ENCODE measurements around the gene PPIF.

PPIF gene

GRCh38 chr10:79305988-79306387 is 41.3 kb upstream of the PPIF start:
- H3K9ac ChIP-seq (ENCODE audit: low read depth in 1 of 2, low read length in 2 of 2), result no peak overlapping the region
- no peak overlapping the region for H3K4me3 ChIP-seq (ENCODE audit: low read length in 2 of 2)
- H3K4me1 ChIP-seq (ENCODE audit: control insufficient read depth in 2 of 2, insufficient read depth in 2 of 2, low read length in 2 of 2), result peaks cover 0 to 4% of the 10 kb centered on the region in 2 donors
- H3K9me3 ChIP-seq (ENCODE audit: control insufficient read depth in 2 of 2, low read length in 2 of 2), result no peaks in the 10 kb centered on the region
- no peak overlapping the region for H3K27ac ChIP-seq (ENCODE audit: low read depth in 2 of 2, low read length in 2 of 2)
- peaks cover 83 to 87% of the 10 kb centered on the region in 2 donors for H3K36me3 ChIP-seq (ENCODE audit: control insufficient read depth in 2 of 2, insufficient read depth in 2 of 2, low read length in 2 of 2)
- no peaks in the 10 kb centered on the region for H3K27me3 ChIP-seq (ENCODE audit: control insufficient read depth in 2 of 2, insufficient read depth in 2 of 2, low read length in 2 of 2)

GRCh38 chr10:79306644-79307220 is 40.5 kb upstream of the PPIF start:
- H3K27ac ChIP-seq (ENCODE audit: low read depth in 2 of 2, low read length in 2 of 2), result no peak overlapping the region
- no peak overlapping the region for H3K9ac ChIP-seq (ENCODE audit: low read depth in 1 of 2, low read length in 2 of 2)
- H3K4me1 ChIP-seq (ENCODE audit: control insufficient read depth in 2 of 2, insufficient read depth in 2 of 2, low read length in 2 of 2), result peaks cover 0 to 4% of the 10 kb centered on the region in 2 donors
- H3K27me3 ChIP-seq (ENCODE audit: control insufficient read depth in 2 of 2, insufficient read depth in 2 of 2, low read length in 2 of 2), result no peaks in the 10 kb centered on the region
- H3K4me3 ChIP-seq (ENCODE audit: low read length in 2 of 2), result no peak overlapping the region
- no peaks in the 10 kb centered on the region for H3K9me3 ChIP-seq (ENCODE audit: control insufficient read depth in 2 of 2, low read length in 2 of 2)
- H3K36me3 ChIP-seq (ENCODE audit: control insufficient read depth in 2 of 2, insufficient read depth in 2 of 2, low read length in 2 of 2), result peaks cover 76 to 81% of the 10 kb centered on the region in 2 donors

- Histone ChIP-seq H3K4me3 (ENCODE audit: low read length in 2 of 2) (no peak overlapping the region), H3K9ac (ENCODE audit: low read depth in 1 of 2, low read length in 2 of 2) (no peak overlapping the region), H3K9me3 (ENCODE audit: control insufficient read depth in 2 of 2, low read length in 2 of 2) (no peaks in the 10 kb centered on the region), H3K36me3 (ENCODE audit: control insufficient read depth in 2 of 2, insufficient read depth in 2 of 2, low read length in 2 of 2) (peaks cover 77 to 82% of the 10 kb centered on the region in 2 donors), H3K27ac (ENCODE audit: low read depth in 2 of 2, low read length in 2 of 2) (no peak overlapping the region), H3K4me1 (ENCODE audit: control insufficient read depth in 2 of 2, insufficient read depth in 2 of 2, low read length in 2 of 2) (peaks cover 0 to 4% of the 10 kb centered on the region in 2 donors), H3K27me3 (ENCODE audit: control insufficient read depth in 2 of 2, insufficient read depth in 2 of 2, low read length in 2 of 2) (no peaks in the 10 kb centered on the region)
These were observed 39.3 kb upstream of the PPIF start for GRCh38 chr10:79308016-79308415.

- H3K4me1 ChIP-seq (ENCODE audit: control insufficient read depth in 2 of 2, insufficient read depth in 2 of 2, low read length in 2 of 2), result peaks cover 4 to 9% of the 10 kb centered on the region in 2 donors
- no peaks in the 10 kb centered on the region for H3K9me3 ChIP-seq (ENCODE audit: control insufficient read depth in 2 of 2, low read length in 2 of 2)
- no peak overlapping the region for H3K27ac ChIP-seq (ENCODE audit: low read depth in 2 of 2, low read length in 2 of 2)
- H3K9ac ChIP-seq (ENCODE audit: low read depth in 1 of 2, low read length in 2 of 2), result no peak overlapping the region
- peaks cover 73 to 78% of the 10 kb centered on the region in 2 donors for H3K36me3 ChIP-seq (ENCODE audit: control insufficient read depth in 2 of 2, insufficient read depth in 2 of 2, low read length in 2 of 2)
- no peaks in the 10 kb centered on the region for H3K27me3 ChIP-seq (ENCODE audit: control insufficient read depth in 2 of 2, insufficient read depth in 2 of 2, low read length in 2 of 2)
- H3K4me3 ChIP-seq (ENCODE audit: low read length in 2 of 2), result no peak overlapping the region
These were observed 38.2 kb upstream of the PPIF start for GRCh38 chr10:79308969-79309665.

GRCh38 chr10:79310200-79310865 is 36.9 kb upstream of the PPIF start:
- no peaks in the 10 kb centered on the region for H3K27me3 ChIP-seq (ENCODE audit: control insufficient read depth in 2 of 2, insufficient read depth in 2 of 2, low read length in 2 of 2)
- no peak overlapping the region for H3K9ac ChIP-seq (ENCODE audit: low read depth in 1 of 2, low read length in 2 of 2)
- H3K4me1 ChIP-seq (ENCODE audit: control insufficient read depth in 2 of 2, insufficient read depth in 2 of 2, low read length in 2 of 2), result peaks cover 12 to 18% of the 10 kb centered on the region in 2 donors
- no peak overlapping the region for H3K4me3 ChIP-seq (ENCODE audit: low read length in 2 of 2)
- H3K27ac ChIP-seq (ENCODE audit: low read depth in 2 of 2, low read length in 2 of 2), result no peak overlapping the region
- peaks cover 62 to 72% of the 10 kb centered on the region in 2 donors for H3K36me3 ChIP-seq (ENCODE audit: control insufficient read depth in 2 of 2, insufficient read depth in 2 of 2, low read length in 2 of 2)
- no peaks in the 10 kb centered on the region for H3K9me3 ChIP-seq (ENCODE audit: control insufficient read depth in 2 of 2, low read length in 2 of 2)

- H3K9me3 ChIP-seq (ENCODE audit: control insufficient read depth in 2 of 2, low read length in 2 of 2), result no peaks in the 10 kb centered on the region
- no peak overlapping the region for H3K9ac ChIP-seq (ENCODE audit: low read depth in 1 of 2, low read length in 2 of 2)
- no peaks in the 10 kb centered on the region for H3K27me3 ChIP-seq (ENCODE audit: control insufficient read depth in 2 of 2, insufficient read depth in 2 of 2, low read length in 2 of 2)
- H3K27ac ChIP-seq (ENCODE audit: low read depth in 2 of 2, low read length in 2 of 2), result no peak overlapping the region
- peaks cover 55 to 73% of the 10 kb centered on the region in 2 donors for H3K36me3 ChIP-seq (ENCODE audit: control insufficient read depth in 2 of 2, insufficient read depth in 2 of 2, low read length in 2 of 2)
- no peak overlapping the region for H3K4me3 ChIP-seq (ENCODE audit: low read length in 2 of 2)
- peaks cover 12 to 18% of the 10 kb centered on the region in 2 donors for H3K4me1 ChIP-seq (ENCODE audit: control insufficient read depth in 2 of 2, insufficient read depth in 2 of 2, low read length in 2 of 2)
These were observed 36.2 kb upstream of the PPIF start for GRCh38 chr10:79310911-79311573.

GRCh38 chr10:79311581-79312407 is 35.5 kb upstream of the PPIF start:
- peaks cover 13 to 18% of the 10 kb centered on the region in 2 donors for H3K4me1 ChIP-seq (ENCODE audit: control insufficient read depth in 2 of 2, insufficient read depth in 2 of 2, low read length in 2 of 2)
- no peaks in the 10 kb centered on the region for H3K27me3 ChIP-seq (ENCODE audit: control insufficient read depth in 2 of 2, insufficient read depth in 2 of 2, low read length in 2 of 2)
- no peak overlapping the region for H3K4me3 ChIP-seq (ENCODE audit: low read length in 2 of 2)
- no peak overlapping the region for H3K27ac ChIP-seq (ENCODE audit: low read depth in 2 of 2, low read length in 2 of 2)
- no peaks in the 10 kb centered on the region for H3K9me3 ChIP-seq (ENCODE audit: control insufficient read depth in 2 of 2, low read length in 2 of 2)
- no peak overlapping the region for H3K9ac ChIP-seq (ENCODE audit: low read depth in 1 of 2, low read length in 2 of 2)
- peaks cover 48 to 65% of the 10 kb centered on the region in 2 donors for H3K36me3 ChIP-seq (ENCODE audit: control insufficient read depth in 2 of 2, insufficient read depth in 2 of 2, low read length in 2 of 2)

GRCh38 chr10:79312601-79313187 is 34.6 kb upstream of the PPIF start:
- peaks cover 19 to 24% of the 10 kb centered on the region in 2 donors for H3K4me1 ChIP-seq (ENCODE audit: control insufficient read depth in 2 of 2, insufficient read depth in 2 of 2, low read length in 2 of 2)
- H3K9ac ChIP-seq (ENCODE audit: low read depth in 1 of 2, low read length in 2 of 2), result no peak overlapping the region
- no peak overlapping the region for H3K27ac ChIP-seq (ENCODE audit: low read depth in 2 of 2, low read length in 2 of 2)
- H3K27me3 ChIP-seq (ENCODE audit: control insufficient read depth in 2 of 2, insufficient read depth in 2 of 2, low read length in 2 of 2), result no peaks in the 10 kb centered on the region
- H3K36me3 ChIP-seq (ENCODE audit: control insufficient read depth in 2 of 2, insufficient read depth in 2 of 2, low read length in 2 of 2), result peaks cover 39 to 58% of the 10 kb centered on the region in 2 donors
- H3K4me3 ChIP-seq (ENCODE audit: low read length in 2 of 2), result no peak overlapping the region
- H3K9me3 ChIP-seq (ENCODE audit: control insufficient read depth in 2 of 2, low read length in 2 of 2), result no peaks in the 10 kb centered on the region

GRCh38 chr10:79313320-79313719 is 33.9 kb upstream of the PPIF start:
- H3K9me3 ChIP-seq (ENCODE audit: control insufficient read depth in 2 of 2, low read length in 2 of 2), result no peaks in the 10 kb centered on the region
- peaks cover 22 to 24% of the 10 kb centered on the region in 2 donors for H3K4me1 ChIP-seq (ENCODE audit: control insufficient read depth in 2 of 2, insufficient read depth in 2 of 2, low read length in 2 of 2)
- H3K27ac ChIP-seq (ENCODE audit: low read depth in 2 of 2, low read length in 2 of 2), result no peak overlapping the region
- no peak overlapping the region for H3K9ac ChIP-seq (ENCODE audit: low read depth in 1 of 2, low read length in 2 of 2)
- no peaks in the 10 kb centered on the region for H3K27me3 ChIP-seq (ENCODE audit: control insufficient read depth in 2 of 2, insufficient read depth in 2 of 2, low read length in 2 of 2)
- peaks cover 33 to 52% of the 10 kb centered on the region in 2 donors for H3K36me3 ChIP-seq (ENCODE audit: control insufficient read depth in 2 of 2, insufficient read depth in 2 of 2, low read length in 2 of 2)
- no peak overlapping the region for H3K4me3 ChIP-seq (ENCODE audit: low read length in 2 of 2)

All from mucosa of rectum (tissue), 2 donors.